ENCODE results near the gene CFAP58. TPM values are rescaled to one million over a fixed set of nuclear protein-coding genes. Genes with fewer than 3 reads are reported as not detected.

The CFAP58 gene
- polyA plus RNA-seq, 3 donors: 0.16 TPM; not detected in 2

DNA sequence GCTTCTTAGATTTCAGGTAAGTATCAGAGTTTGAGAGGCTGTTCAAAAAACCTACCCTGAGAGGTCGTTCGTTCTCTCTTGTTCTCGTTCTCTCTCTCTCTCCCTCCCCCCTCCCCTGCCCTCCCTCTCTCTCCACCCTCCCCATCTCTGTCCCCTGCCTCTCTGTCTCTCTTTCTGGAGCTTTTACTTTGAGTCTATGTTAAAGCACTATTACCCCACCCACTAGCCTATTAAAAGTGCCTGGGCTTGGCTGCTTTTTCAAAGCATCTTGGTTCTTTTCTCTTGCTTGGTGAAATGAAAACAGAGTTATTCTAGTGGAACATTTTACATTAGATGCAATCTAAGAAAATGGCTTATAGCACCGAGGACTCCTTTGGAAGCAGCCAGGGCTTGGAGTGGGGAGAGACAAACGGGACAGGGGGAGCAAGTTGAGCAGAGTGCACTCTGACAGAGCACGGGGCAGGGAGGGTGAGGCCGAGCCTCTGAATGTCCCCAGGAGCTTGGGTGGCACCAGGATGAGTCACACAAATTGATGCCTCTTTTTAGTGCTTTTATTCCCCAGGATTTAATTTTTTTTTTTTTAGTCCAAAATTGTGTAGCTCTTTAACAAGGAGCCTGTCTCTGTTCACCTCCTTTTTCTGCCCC lies 134.3 kb downstream of the CFAP58 start:
- H3K4me3 ChIP-seq (replicated peaks in 1 of 3; ENCODE audit: low read depth in 2 of 3, low read length in 3 of 3): no peak overlapping the region
- no peak overlapping the region for H3K9ac ChIP-seq (ENCODE audit: insufficient read depth, low read length, poor library complexity, severe bottlenecking)
- TF ChIP-seq, protein P1, sequence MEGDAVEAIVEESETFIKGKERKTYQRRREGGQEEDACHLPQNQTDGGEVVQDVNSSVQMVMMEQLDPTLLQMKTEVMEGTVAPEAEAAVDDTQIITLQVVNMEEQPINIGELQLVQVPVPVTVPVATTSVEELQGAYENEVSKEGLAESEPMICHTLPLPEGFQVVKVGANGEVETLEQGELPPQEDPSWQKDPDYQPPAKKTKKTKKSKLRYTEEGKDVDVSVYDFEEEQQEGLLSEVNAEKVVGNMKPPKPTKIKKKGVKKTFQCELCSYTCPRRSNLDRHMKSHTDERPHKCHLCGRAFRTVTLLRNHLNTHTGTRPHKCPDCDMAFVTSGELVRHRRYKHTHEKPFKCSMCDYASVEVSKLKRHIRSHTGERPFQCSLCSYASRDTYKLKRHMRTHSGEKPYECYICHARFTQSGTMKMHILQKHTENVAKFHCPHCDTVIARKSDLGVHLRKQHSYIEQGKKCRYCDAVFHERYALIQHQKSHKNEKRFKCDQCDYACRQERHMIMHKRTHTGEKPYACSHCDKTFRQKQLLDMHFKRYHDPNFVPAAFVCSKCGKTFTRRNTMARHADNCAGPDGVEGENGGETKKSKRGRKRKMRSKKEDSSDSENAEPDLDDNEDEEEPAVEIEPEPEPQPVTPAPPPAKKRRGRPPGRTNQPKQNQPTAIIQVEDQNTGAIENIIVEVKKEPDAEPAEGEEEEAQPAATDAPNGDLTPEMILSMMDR (IDR thresholded peaks at IDR 0.05): no peak
- no peaks in the 10 kb centered on the region for H3K79me2 ChIP-seq (ENCODE audit: insufficient read depth, low read length)
- no peaks in the 10 kb centered on the region for H3K4me1 ChIP-seq (ENCODE audit: control insufficient read depth in 1 of 2, insufficient read depth in 2 of 2, low read length in 2 of 2)
- Mint-ChIP-seq H3K27me3 (ENCODE audit: low read depth in 3 of 3) (peaks cover 1 to 9% (median 1%) of the 10 kb centered on the region in 3 donors), H3K4me3 (no peak overlapping the region), H3K36me3 (no peaks in the 10 kb centered on the region), H3K27ac (peak overlapping the region in 1 of 7 donors; percentile 22), H3K9me3 (no peaks in the 10 kb centered on the region), H3K4me1 (peaks cover 7% of the 10 kb centered on the region)
- H3K36me3 ChIP-seq (replicated peaks in 1 of 2; ENCODE audit: control insufficient read depth in 1 of 2, insufficient read depth in 2 of 2, low read length in 2 of 2): no peaks in the 10 kb centered on the region
- intact Hi-C loops (cut with micrococcal nuclease): no loop called here
- H3K27me3 ChIP-seq (ENCODE audit: control insufficient read depth in 2 of 2, insufficient read depth in 2 of 2, low read length in 2 of 2): peaks cover 0 to 2% of the 10 kb centered on the region in 2 donors
- no peak overlapping the region for H2AFZ ChIP-seq (ENCODE audit: insufficient read depth, low read depth, low read length, poor library complexity, severe bottlenecking)
- no peaks in the 10 kb centered on the region for H4K20me1 ChIP-seq (ENCODE audit: insufficient read depth, low read length)
- WGBS (ENCODE audit: insufficient coverage): 89% methylated on average over 7 of the region's 7 CpGs
- no peak overlapping the region for H3K27ac ChIP-seq (ENCODE audit: low read depth in 1 of 2, low read length in 2 of 2)
- DNase-seq: no peak
- no peaks in the 10 kb centered on the region for H3K9me3 ChIP-seq (replicated peaks in 1 of 2; ENCODE audit: control insufficient read depth in 1 of 2, insufficient read depth in 1 of 2, low read length in 2 of 2)
- H3K4me2 ChIP-seq (replicated peaks; ENCODE audit: extremely low read depth, low read length, poor library complexity, severe bottlenecking): no peak overlapping the region

- Histone ChIP-seq H3K27ac (ENCODE audit: low read depth in 1 of 2, low read length in 2 of 2) (no peak overlapping the region), H3K9ac (ENCODE audit: insufficient read depth, low read length, poor library complexity, severe bottlenecking) (no peak overlapping the region), H4K20me1 (ENCODE audit: insufficient read depth, low read length) (no peaks in the 10 kb centered on the region), H3K4me3 (replicated peaks in 1 of 3; ENCODE audit: low read depth in 2 of 3, low read length in 3 of 3) (no peak overlapping the region), H3K27me3 (ENCODE audit: control insufficient read depth in 2 of 2, insufficient read depth in 2 of 2, low read length in 2 of 2) (peaks cover 0 to 2% of the 10 kb centered on the region in 2 donors), H3K4me2 (replicated peaks; ENCODE audit: extremely low read depth, low read length, poor library complexity, severe bottlenecking) (no peak overlapping the region), H3K4me1 (ENCODE audit: control insufficient read depth in 1 of 2, insufficient read depth in 2 of 2, low read length in 2 of 2) (no peaks in the 10 kb centered on the region), H3K79me2 (ENCODE audit: insufficient read depth, low read length) (no peaks in the 10 kb centered on the region), H3K9me3 (replicated peaks in 1 of 2; ENCODE audit: control insufficient read depth in 1 of 2, insufficient read depth in 1 of 2, low read length in 2 of 2) (no peaks in the 10 kb centered on the region), H3K36me3 (replicated peaks in 1 of 2; ENCODE audit: control insufficient read depth in 1 of 2, insufficient read depth in 2 of 2, low read length in 2 of 2) (no peaks in the 10 kb centered on the region), H2AFZ (ENCODE audit: insufficient read depth, low read depth, low read length, poor library complexity, severe bottlenecking) (no peak overlapping the region)
- peaks cover 1 to 6% (median 1%) of the 10 kb centered on the region in 3 donors for H3K27me3 Mint-ChIP-seq (ENCODE audit: low read depth in 3 of 3)
- H3K27ac Mint-ChIP-seq: peak overlapping the region in 1 of 7 donors; percentile 9
- TF ChIP-seq, protein P1 (IDR thresholded peaks at IDR 0.05): no peak
- intact Hi-C loops (cut with micrococcal nuclease): no loop called here
- no peaks in the 10 kb centered on the region for H3K9me3 Mint-ChIP-seq
- WGBS (ENCODE audit: insufficient coverage): 92% methylated on average over 2 of the region's 2 CpGs
- H3K4me1 Mint-ChIP-seq: peaks cover 3% of the 10 kb centered on the region
- H3K36me3 Mint-ChIP-seq: no peaks in the 10 kb centered on the region
- no peak overlapping the region for H3K4me3 Mint-ChIP-seq
- DNase-seq: no peak
These were observed 134.8 kb downstream of the CFAP58 start for GRCh38 chr10:104488439-104488832.
